GM10847 (cell line): ENCODE measurements around the gene SLC2A2.

Experiments
- POLR2A ChIP-seq: IDR thresholded peaks from 2 replicates; pipeline ENCODE4 v1.6.1; 2011; ENCODE audit not compliant: insufficient read length; ENCODE audit errors: extremely low read depth

The SLC2A2 gene

DNA sequence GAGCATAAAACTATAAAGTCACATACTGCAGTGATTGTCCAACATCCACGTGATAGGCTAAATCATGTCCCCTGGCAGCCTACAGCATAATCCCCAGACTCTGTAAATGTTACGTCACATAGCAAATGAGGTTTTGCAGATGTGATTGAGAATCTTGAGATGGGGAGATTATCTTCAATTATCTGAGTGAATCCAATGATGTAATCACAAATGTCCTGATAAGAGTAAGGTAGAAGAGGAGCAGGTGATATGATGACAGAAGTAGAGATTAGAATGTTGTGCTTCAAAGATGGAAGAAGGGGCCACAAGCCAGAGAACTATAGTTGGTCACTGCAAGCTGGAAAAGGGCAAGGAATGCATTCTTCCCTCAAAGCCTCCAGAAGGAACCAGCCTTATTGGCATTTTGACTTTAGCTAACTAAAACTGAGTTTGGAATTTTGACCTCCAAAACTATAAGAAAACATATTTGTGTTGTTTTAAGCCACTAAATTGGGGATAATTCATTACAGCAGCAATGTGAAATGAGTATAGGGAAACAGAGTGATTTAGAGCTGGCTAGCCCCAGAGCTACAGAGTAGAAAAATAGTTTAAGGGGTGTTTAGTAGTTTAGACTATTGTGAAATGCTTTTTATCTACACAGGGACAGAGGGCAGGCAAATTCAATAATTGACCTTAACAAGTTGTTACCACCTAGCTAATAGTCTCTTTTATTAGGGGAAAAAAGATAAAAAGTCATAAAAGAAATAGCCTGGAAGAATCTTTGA is 15.2 kb downstream of the SLC2A2 start:
- TF ChIP-seq POLR2A, result no peak

DNA sequence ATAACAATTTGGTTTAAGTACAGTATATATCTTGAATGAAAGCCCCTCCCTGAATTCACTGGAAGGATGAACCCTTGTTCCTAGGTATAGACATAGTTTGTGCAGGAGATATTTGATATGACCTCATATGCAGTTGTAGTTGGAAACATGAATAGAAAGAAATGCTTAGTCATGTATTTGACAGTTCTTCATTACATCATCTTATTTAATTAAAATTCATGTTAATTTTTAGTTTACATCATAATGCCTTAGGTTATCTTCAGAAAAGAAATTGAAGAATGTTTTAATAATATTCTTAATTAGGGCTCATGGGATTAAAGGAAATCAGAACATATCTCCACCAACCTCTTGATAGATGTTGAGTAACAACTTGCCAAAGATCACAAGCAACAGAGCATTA is 19.2 kb downstream of the SLC2A2 start:
- no peak for TF ChIP-seq POLR2A

DNA sequence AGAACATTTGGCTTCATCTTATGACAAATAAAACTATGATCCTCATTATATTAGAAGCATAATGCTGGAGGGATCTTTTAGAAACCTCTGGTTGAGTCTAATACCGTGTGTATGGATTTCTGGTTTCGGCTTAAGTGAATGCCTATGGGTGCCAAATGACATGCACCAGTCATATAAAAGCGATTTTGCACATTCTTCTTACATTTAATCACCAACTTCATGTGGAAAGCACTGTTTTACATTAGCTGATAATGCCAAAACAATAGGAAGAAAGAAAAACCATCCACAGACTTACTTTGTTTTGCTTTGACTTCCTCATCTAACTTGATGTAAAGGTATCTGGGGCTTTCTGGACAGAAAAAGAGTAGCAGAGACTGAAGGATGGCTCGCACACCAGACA is 20.9 kb downstream of the SLC2A2 start:
- no peak for TF ChIP-seq POLR2A

DNA sequence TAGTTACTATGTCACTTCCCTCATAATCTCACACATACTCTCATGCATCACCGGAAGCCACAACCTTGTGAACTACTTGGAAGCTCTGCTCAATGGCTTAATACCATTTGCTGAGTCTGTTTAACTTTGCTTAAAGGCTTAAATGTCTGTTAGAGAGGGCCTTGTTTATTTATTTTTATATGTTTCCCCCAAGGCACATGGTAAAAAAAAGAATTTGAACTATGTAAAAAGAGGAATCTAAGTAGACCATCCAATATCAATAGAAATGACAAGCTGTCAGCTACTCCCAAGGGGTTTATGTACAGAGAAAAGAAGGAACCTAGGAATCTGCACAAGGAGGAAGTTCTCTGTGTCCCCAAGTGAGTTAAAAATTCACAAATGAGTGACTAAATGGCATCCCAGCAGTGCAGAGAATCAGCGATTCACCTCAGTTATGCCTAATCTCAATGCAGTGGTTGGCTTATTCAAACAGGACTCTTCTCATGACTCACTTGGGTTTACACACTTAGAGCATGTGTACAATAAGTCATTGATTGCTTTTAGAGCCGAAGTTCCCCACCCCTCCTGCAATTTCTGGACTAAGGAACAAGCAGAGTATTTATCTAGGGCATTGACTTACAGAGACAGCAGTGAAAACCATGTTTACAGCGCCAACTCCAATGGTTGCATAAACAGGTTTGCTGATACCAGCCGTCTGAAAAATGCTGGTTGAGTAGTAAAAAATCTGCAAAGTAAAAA is 24.4 kb downstream of the SLC2A2 start:
- TF ChIP-seq POLR2A, result no peak

DNA sequence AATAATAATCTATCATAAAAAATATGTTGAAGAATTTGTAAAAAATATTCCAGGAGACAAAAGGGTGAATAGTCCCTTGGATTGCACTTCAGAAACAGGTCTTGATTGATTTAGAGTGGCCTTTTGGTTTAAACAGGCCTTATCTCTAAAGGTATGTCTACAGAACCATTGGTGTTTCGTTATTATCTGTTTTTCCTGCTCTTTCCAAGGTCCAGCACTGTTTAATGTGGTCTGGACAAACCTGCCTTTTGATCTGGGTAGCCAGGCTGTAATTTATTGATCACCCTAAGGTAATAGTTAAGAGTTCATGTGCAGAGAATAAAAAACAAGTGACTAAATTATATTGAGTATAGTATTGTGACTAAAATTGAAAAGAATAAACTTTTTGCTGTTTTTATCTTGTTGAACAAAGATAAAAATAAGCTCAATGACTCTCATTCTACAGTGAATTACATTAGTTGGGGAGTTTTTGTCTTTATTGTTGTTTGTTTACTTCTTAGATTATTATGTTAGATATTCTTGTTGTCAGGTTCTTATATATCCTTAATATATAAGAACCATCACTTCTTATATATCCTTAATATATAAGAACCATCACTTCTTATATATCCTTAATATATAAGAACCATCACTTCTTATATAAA is 25.1 kb downstream of the SLC2A2 start:
- no peak for TF ChIP-seq POLR2A

DNA sequence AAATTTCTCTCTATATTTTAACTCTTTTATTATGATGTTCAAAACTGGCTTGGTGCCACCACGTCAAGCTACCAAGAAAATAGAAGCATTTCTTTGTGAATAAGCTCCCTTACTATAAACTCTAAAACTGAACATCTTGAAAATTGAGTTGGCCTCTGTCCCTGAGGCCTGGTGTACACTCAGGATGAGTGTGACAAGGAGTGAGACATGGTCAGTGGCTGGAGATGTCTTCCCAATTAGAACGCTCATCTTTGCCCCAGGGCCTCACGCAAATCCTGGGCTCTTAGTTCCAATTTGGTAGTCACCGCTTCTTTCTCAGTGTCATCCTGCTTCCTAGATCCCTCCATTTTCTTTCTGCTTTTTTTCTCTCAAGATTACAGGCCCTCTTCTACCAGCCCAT is 26.2 kb downstream of the SLC2A2 start:
- TF ChIP-seq POLR2A, result no peak

DNA sequence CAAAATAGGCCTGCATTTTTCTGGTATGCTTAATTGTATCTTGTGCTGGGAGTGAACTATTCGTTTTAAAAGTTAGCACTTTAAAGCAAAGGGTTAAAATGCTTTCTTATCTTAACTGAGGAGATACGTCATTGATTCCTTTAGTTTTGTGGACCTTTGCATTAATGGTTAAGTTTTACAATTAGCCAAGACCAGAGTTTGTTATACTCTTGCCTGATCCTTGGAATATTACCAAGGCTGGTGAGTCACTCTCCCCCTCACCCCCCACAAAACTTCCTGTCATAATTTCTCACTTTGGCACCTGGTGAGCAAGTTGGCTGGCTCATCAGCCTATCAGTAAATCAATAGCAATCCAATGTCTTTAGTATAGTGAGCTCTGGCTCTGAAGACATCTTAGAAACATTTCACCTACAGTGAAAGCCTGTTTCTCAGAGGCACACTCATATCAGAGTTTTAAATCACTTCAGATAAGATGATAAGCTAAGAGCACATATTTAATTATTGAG is 26.7 kb downstream of the SLC2A2 start:
- TF ChIP-seq POLR2A, result no peak

DNA sequence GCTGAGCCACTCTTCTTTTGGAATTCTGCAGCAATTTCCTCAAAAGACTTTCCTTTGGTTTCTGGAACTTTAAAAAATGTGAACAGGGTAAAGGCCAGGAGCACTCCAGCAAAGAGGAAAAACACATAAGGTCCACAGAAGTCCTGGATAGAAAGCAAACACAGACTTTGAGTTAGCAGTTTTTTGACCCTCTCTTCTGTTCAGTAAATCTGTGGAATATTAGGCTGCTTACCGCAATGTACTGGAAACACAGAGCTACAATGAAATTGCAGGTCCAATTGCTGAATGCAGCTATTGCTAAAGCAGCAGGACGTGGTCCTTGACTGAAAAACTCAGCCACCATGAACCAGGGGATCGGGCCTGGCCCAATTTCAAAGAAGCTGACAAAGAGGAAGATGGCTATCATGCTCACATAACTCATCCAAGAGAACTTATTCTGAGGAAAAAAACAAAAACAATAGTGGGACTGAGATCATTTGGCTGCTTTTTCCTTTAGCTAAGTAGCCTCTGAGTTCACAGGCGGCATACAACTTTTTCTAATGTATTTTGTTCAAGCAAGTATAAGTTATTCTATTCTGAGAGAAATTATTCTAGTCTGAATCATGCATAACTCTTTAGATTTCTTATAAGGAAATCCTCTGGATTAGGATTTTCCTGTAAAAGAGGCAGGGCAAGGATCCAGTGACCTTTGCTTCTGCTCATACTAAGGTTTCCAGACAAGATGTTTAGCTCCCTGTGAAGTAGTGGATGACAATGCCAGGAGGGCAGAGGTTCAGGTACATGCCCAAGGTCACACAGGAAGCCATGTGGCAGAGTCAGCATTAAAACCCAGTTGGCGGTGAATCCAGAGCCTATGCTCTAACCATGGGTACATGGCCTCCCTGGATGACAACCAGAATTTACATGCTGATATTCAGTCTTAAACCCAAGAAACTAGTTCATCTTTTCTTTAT is 28.3 kb downstream of the SLC2A2 start:
- no peak for TF ChIP-seq POLR2A

DNA sequence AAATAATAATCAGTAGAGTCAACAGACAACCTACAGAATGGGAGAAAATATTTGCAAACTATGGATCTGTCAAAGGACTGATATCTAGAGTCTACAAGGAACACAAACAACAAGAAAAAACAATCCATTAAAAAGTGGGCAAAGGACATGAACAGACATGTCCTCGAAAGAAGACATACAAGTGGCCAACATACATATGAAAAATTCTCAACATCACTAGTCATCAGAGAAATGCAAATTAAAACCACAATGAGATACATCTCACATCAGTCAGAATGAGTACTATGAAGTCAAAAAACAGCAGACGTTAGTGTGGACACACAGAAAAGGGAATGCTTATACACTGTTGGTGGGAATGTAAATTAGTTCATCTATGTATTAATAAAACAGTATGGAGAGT is 33.7 kb downstream of the SLC2A2 start:
- no peak for TF ChIP-seq POLR2A

DNA sequence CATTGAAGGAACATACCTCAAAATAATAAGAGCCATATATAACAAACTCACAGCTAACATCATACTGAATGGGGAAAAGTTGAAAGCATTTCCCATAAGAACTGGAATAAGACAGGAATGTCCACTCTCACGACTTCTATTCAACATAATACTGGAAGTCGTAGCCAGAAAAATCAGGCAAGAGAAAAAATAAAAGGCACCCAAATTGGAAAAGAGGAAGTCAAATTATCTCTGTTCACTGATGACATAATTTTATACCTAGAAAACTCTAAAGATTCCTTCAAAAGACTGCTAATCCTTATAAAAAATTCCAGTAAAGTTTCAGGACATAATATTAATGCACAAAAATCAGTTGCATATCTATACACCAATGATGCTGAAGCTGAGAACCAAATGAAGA is 34.9 kb downstream of the SLC2A2 start:
- TF ChIP-seq POLR2A, result no peak

DNA sequence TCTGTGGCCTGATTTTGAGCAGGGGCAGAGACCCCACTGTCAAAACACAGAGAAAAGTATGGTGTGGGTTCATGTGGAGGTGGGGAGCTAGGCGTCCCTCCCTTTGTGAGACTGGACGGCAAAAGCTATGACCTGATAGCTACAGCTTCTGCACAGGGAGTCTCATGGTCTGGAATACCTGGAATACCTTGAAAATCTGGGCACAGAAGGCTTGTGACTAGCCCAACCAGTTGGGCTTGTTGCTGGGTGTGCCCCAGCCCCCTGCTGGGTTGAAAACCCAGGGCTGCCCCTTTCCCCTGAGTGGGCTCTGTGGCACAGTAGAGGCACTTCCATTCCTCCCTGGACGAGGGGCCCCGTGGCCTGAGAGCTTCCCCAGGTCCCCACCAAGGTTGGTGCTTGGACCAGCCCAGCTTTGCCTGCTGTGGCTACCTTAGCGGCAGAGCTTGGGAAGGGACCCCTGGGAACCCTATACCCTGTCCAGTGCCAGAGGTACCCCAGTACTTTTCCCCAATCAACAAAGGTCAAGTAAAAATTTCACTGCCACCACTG is 37.3 kb downstream of the SLC2A2 start:
- no peak for TF ChIP-seq POLR2A

DNA sequence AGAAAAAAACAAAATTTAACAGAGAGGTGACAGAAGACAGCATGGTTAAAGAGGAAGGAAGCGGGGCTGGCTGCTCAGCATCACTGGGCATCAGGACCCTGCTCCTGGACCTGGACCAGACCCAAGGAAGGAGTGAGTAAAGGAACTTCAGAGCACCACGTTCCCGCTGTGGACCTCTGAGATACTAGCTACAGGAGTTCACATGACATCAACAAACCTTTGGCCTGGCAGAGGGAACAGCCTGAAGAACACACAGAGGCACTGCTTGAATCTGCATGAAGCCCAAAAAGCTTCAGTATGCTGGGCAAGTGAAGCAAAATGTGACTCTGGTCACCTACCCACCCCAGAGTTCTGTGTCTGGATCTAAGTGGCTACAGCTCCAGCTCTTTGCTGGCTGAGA is 38.1 kb downstream of the SLC2A2 start:
- TF ChIP-seq POLR2A, result no peak

DNA sequence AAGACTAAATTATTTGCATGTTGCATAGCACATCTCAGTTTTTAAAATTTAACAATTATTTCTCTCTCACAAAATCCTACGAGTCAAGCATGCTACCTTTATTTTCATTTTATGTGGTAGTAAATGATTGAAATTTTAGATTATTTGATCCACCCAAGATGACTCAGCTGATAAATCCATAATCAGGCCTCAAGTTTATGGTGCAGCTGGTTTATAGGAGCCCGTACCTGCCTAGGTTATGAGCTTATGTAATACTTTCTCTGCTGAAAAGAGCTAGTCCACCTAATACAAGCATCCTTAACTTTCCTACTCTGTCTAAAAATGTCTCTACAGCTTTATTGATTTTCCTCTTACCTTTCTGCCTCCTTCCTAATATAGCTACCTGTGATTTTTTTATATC is 41.2 kb downstream of the SLC2A2 start:
- no peak for TF ChIP-seq POLR2A

DNA sequence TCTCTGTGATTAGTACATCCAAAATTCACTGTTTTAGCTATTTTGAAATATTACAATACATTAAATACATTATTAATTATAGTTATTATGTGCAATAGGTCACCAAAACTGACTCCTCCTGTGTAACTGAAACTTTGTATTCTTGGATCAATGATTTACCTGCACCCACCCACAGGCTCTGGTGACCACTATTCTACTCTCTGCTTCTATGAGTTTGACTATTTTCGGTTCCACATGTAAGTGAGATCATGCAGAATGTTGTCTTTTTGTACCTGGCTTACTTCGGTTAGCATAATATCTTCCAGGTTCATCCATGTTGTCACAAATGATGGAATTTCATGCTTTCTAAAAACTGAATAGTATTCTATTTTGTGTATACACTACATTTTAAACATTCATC is 43.8 kb downstream of the SLC2A2 start:
- no peak for TF ChIP-seq POLR2A

DNA sequence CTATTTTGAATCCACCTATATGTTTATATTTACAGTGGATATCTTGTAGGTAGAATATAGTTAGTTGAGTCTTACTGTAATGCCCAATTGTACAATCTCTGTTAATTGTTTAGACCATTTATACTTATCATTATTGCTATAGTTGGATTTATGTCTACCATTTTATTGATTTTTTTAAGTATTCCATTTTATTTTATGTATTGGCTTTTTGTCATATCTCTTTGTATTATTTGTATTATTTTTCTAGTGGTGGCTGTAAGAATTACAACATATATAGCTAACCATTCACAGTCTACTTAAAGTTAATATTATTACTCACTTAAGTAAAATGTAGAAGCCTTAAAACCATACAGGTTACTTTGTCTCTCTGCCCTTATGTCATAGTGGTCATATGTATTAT is 46.1 kb downstream of the SLC2A2 start:
- no peak for TF ChIP-seq POLR2A
